Epithelial cell of esophagus (primary cell): ENCODE data around the gene CORIN.

Experiments used
- DNase-seq: peaks from one replicate; pipeline ENCODE4 v3.0.0; 2010; ENCODE audit warnings: low read depth
- H3K4me3 ChIP-seq: 2 replicates; pipeline ENCODE4 v1.5.1; 2011; ENCODE audit warnings: mild to moderate bottlenecking, low read length, control low read depth
- TF ChIP-seq, protein P1 (sequence below): IDR thresholded peaks from 2 replicates; pipeline ENCODE4 v1.5.1; 2011; ENCODE audit warnings: low read depth, mild to moderate bottlenecking, low read length, control low read depth, inconsistent platforms; ENCODE audit not compliant: insufficient read depth; ENCODE audit errors: missing control alignments

The CORIN gene

DNA sequence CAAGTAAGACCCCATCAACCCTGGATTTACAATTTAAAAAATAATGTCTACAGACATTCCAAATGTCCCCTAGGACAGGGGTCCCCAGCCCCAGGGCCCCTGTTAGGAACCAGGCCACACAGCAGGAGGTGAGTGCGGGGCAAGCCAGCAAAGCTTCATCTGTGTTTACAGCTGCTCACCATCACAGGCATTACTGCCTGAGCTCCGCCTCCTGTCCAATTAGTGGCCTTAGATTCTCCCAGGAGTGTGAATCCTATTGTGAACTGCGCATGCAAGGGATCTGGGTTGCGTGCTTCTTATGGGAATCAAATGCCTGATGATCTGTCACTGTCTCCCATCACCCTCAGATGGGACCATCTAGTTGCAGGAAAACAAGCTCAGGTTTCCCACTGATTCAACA, 206.7 kb downstream of the CORIN start:
- TF ChIP-seq, protein P1, sequence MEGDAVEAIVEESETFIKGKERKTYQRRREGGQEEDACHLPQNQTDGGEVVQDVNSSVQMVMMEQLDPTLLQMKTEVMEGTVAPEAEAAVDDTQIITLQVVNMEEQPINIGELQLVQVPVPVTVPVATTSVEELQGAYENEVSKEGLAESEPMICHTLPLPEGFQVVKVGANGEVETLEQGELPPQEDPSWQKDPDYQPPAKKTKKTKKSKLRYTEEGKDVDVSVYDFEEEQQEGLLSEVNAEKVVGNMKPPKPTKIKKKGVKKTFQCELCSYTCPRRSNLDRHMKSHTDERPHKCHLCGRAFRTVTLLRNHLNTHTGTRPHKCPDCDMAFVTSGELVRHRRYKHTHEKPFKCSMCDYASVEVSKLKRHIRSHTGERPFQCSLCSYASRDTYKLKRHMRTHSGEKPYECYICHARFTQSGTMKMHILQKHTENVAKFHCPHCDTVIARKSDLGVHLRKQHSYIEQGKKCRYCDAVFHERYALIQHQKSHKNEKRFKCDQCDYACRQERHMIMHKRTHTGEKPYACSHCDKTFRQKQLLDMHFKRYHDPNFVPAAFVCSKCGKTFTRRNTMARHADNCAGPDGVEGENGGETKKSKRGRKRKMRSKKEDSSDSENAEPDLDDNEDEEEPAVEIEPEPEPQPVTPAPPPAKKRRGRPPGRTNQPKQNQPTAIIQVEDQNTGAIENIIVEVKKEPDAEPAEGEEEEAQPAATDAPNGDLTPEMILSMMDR: no peak
- H3K4me3 ChIP-seq: no peak overlapping the region
- DNase-seq: no peak

DNA sequence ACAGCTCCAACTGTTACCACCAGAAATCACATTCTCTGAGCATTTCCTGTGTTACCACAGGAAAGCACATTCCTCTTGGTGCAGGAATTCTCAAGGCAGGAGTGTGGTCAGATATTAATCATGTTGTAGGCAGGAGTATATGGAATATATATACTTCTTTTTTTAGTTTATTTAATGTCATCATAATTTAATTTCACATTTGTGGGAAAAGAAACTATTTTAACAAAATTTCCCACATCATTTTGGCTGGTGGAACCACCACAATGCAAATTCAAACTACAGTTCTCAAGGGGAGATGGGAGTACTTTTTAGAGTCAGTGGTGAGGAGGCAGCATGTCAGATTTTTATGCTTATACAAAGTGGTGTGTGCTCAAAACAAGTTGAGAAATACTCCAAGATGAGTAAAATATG, 213.8 kb downstream of the CORIN start:
- H3K4me3 ChIP-seq: no peak overlapping the region
- TF ChIP-seq, protein P1: no peak
- no peak for DNase-seq

DNA sequence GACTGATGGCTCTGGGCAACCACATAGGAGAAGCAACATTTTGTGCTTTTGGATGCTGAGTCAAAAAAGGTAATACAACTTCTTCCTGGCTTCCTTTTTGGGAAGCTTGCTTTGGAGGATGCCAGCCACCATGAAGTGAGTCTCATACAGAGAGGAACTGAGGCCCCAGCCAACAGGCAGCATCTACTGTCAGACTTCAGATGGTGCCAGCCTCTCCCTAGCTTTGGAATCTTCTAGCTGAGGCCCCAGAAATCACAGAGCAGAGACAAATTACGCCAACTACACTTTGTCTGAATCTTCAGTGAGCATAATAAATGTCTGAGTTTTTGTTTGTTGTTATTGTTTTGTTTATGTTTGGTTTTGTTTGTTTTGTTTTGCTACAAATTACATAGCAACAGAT, 216.7 kb downstream of the CORIN start:
- no peak for DNase-seq
- H3K4me3 ChIP-seq: no peak overlapping the region
- TF ChIP-seq, protein P1: no peak

DNA sequence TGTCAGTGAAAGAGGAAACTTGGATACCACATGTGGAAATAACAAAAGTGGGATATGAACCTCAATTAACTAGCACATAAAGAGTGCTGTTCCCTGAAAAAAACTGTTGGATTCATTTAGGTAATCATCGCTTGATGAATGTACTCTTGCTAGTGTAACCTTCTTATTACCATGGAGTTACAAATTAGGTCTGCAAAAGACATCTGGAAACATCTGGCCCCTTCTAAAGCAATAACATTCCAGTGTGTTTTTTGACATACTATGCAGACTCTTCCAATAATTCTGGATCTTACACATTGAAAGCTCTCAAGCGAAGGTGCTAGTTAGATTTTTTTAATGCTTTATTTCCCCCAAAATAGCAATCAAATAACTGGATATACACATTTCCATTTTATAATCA, 218.2 kb downstream of the CORIN start:
- no peak overlapping the region for H3K4me3 ChIP-seq
- TF ChIP-seq, protein P1: no peak
- DNase-seq: no peak

DNA sequence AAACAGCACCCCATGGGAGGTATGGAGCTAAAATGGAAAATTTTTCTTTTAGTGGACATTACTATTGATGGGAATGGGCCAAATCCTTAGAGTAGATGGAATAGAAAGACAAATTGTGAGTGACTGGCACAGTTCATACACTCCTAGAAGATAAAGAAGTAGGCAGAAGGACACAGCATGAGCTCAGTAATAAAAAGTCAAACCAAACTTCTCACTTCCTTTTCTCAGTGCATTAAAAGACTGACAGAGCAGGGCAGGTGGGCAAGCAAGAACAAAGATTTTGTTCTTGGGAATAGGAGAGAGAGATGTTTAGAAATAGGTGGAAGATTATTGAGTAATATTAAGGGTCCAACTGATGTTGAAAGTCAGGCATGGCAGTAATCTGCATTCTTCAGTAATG, 220.3 kb downstream of the CORIN start:
- H3K4me3 ChIP-seq: no peak overlapping the region
- TF ChIP-seq, protein P1: no peak
- no peak for DNase-seq

DNA sequence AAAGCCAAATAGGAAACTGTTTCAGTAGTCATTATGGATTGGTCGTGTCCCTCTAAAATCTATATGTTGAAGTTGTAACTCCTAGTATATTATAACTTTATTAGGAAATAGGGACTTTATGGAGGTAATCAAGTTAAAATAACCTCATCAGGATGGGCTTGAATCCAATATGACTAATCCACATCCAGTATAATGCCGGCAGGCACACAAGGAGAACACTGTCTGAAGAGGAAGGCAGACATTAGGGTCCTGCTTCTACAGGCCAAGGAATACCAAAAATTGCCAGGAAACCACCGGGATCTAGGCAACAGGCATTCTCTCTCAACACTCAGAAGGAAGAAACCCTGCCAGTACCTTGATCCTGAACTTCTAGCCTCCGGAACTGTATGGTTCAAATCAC, 222.5 kb downstream of the CORIN start:
- H3K4me3 ChIP-seq: no peak overlapping the region
- TF ChIP-seq, protein P1: no peak
- peak; percentile 65 for DNase-seq

DNA sequence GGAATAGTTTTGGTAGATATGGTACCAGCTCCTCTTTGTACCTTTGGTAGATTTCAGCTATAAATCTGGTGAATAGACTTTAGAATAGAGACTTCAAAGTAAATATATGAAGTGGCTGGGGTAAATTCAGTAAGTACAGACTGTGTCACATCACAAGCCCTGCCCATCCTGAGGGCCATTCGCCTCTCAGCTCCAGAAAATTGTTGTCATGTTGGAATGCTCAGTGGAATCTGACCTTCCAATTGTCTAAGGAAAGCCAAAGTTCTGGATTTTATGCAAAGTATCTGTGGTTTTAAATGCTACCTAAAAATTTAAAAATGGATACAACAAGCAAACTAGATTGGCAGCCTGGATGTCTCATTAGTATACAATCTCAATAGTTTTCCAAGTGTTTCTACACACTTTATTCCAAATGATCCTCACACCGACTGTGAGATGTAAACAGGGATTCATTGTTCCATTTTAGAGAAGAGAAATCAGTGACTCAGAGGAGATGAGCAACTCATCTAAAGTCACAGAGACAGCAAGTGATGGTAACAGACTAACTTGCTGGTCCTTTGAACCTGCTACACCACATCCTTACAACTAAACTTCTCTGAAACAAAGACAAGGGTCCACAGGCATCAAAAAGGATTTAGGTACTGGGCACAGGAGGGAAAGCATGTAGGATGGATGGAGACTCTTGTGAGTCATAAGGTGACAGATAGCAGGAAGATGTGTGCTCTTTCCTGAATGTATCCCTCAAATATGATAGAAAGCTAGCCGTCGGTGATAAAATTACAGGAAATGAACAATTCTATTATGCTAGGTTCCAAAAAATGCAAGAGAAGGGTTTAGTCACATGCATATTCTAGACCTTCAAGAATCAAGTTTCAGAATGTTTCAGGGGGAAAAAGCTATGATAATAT, 225.5 kb downstream of the CORIN start:
- TF ChIP-seq, protein P1: no peak
- no peak overlapping the region for H3K4me3 ChIP-seq

More for the DNA sequence above, 225.5 kb downstream of the CORIN start:
- DNase-seq: peak; percentile 15
